Measurements from ENCODE around the gene PES1.
"Not testable (repeated sequence)": the region's sequence is repeated elsewhere in the genome, so short reads cannot be mapped to it uniquely, and the experiment has no call there.

PES1 gene

DNA sequence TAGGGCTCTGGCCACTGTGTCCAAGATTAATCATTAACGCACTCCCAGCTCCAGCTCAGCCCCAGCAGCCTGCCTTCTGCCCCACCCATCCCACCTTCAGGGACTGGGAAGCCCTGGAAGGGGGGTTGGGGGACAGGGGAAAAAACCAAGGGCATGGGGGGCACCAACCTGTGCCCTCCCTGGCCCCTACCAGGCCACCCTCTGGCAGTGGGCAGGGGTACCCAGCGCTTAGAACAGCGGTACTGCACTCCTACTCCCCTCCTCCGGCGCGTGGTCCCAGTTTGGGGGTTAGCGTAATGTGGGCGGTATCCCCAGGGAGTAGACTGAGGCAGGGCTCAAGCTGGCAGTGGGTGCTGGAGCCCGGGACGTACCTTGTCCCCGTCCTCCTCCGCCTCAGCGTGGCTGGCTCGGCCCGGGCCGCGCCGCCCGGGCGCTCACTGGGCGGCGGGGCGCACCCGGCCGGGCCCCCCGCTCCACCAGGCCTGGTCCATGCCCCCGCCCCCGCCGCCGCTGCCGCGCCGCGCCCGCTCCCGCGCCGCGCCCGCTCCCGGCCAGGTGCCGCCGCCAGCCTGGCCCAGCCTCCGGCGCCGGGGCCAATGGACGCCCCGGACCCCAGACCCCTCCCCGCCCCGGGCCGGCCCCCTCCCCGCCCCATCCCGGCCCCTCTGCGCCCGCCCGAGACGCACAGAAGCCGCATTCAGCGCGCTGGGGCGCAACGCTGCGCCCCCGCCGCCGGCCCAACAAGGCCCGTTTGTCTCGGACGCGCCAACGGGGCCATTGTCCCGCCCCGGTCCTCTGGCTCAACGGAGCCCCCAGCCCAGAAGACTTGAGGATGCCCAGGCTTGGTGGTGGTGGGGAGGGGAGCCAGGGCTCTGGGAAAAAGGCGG is 17.4 kb downstream of the PES1 start, which contains the start of gene GAL3ST1:
Gene GAL3ST1 (minus strand): TSS at position 571 of the 887 bp plus-strand sequence. CDS start 17,273 bp downstream, outside the sequence.
- no peak for DNase-seq

DNA sequence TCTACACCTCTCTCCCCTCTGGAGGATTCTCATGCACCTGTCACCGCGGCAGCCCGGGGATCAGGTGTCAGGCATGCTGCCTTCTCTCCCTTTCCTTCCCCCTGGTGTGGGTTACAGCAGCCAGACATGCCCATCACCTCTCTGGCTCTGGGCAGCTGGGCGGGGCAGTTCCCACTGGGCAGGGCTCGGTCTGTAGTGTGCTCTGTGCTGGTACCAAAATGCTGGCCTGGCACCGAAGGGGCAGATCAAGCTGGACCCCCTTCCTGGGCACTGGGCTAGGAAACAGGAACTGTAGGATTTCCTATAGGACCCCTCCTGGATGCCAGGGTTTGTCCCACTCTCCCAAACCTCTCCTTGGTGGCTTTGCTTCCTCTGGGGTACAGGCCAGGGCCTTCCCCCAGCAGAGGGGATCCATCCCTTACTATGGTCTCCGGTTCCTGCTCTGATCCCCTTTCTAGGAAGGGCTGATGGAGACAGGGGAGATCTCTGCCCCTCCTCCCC is 18.1 kb downstream of the PES1 start:
- no peak for DNase-seq

DNA sequence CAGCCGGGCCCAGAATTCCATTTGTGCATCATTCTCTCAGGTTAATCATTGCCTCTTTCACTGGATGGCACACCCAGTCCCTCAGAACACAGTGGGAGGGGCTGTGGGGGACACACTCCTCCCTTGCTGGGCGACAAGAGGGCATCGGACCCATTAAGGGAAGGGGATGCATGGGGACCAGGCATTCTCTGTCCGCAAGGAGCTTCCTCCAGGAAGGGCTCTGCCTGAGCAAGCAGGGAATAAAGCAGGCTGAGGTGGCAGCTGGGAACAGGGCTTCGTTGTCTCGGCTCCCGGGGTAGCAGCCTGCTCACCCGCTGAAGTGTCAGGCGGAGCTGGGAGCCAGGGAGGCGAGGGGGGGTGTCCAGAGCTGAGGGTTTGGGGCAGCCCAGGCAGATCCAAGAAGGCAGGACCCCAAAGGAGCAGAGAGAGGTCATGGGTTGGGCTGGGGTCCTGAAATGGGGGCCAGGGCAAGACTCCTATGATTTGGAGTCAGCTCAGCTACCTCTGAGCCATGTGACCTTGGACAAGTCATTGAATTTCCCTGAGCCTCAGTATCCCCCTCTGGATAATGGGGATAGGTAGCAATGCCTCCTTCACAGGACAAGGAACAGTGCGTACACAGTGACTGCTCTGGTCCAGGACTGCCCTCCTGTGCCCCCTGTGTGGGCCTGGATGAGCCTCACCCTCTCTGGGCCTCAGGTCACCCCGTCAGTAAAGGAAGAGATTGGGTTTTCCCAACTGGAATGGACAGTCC is 18.7 kb downstream of the PES1 start:
- DNase-seq = no peak

DNA sequence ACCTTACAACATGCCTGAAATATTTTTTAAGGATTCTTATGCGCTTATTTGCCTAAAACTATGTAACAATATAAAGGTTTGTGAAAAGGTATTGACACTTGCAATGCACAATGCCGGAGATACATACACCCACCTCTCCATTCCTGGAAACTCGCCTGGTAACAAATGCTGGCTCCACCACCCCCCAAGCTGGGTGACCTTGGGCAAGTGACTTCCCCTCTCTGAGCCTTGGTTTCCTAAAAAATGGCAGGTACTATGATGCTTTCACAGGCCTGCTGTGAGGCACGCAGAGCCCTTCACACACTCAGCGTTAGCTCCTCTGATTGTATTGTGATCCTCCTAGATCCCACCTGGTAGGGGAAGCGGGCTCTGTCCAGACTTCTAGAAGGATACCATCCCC is 19.5 kb downstream of the PES1 start:
- DNase-seq = no peak

DNA sequence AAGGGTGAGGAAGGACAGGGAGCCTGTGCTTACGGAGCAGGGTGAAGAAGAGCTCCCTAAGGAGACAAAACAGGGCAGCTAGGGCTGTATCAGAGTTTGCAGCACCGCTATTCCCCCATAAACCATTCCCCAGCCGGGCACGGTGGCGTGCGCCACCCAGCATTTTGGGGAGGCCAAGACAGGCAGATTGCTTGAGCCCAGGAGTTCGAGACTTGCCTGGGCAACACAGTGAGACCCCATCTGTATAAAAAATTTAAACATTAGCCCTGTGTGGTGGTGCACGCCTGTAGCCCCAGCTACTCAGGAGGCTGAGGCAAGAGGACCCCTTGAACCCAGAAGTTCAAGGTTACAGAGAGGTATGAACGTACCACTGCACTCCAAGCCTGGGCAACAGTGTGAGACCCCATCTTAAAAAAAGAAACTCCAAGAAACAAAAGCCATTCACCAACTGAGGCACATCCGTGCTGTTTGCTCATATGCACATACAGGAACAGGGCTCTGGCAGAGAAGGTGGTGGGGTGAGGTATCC is 22.0 kb downstream of the PES1 start:
- DNase-seq = no peak

DNA sequence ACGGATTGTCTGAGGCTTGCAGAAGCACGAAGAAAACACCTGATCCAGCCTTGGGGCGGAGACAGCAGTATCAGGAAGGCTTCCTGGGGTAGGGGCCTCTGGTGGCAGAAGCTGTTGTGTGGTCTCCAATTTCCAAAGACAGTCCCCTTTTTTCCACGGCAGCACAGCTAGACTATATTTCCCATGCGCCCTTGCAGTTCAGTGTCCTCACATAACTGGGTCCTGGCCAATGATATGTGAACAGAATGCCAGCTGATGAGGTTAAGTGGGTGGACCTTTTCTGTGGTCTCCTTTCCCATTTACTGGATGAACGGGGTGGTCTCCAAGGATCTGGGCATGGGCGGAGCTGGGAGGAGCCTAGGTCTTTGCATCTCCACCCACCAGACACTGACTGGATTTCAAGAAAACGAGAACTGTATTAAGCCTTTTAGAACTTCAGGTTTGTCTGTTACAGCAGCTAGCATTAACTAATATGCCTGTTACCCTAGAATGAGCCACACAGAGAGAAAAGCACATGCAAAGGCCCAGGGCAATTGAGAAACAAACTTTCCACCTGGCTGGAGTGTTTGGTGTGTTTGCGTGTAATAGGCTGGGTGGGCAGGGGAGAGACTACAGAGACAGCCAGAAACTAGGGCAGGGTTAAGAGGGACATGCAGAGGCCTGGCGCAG is 23.4 kb downstream of the PES1 start:
- DNase-seq = no peak

DNA sequence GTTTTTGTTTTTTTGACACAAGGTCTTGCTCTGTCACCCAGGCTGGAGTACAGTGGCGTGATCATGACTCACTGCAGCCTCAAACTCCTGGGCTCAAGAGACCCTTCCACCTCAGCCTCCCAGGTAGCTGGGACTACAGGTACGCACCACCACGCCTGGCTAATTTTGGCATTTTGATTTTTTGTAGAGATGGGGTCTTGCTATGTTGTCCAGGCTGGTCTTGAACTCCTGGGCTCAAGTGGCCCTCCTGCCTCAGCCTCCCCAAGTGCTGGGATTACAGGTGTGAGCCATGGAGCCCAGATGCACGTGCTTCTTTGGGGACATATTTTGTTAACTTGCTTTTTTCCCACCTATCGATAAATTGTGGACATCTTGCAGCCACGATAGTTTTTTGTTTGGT is 24.4 kb downstream of the PES1 start:
- not testable (repeated sequence) for DNase-seq

DNA sequence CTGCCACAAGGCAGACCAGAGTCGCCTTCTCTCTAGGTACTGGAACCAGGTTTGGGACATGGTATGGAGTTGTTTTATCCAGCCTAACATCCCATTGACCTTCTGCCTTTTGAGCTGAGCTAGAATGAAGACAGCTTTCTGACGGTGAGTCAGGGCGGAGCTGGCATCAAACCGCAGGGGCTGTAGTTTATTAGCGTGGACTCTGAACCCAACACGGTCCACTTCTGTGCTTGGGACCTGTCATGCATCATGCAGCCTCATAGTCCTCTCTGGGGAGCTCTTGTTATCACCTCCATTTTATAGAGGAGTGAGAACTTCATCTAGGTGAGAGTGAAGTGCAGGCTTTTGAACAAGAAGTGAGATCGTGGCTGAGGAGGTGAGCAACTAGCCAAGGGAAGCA is 25.6 kb downstream of the PES1 start:
- no peak for DNase-seq

DNA sequence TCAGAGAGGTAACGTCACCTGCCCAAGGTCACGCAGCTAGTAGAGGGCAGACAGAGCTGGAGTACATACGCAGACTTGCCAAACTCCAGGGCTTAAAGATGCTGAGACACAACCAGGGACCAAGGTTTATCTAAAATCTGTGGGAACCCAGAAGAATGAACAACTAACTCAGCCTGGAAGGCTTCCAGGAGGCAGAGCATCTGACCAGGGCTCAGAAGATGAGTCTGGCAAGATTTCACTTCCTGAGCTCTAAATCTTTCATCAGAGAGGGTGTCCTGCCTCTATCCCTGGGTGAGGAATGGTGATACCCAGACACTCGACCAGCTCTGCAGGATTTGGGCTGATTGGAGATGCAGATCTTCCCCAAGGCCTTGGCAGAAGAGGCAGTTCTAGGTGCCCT is 26.4 kb downstream of the PES1 start:
- no peak for DNase-seq

DNA sequence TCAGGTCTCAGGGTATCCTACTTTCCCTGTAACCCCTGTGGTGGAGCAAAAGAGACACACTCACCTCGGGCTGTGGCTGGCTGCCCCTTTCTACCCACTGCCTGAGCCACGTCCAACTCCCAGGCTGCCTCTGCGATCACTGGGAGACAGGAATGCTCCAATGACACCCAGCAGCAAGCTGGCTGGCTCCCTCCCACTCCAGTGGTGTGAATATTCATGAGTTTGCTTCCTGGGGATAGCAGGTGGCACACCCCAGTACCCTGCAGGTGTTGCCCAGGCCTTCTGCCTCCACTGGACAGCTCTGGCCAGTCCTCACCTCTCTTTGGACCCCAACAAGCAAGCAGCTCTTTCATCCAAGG is 27.0 kb downstream of the PES1 start:
- no peak for DNase-seq

DNA sequence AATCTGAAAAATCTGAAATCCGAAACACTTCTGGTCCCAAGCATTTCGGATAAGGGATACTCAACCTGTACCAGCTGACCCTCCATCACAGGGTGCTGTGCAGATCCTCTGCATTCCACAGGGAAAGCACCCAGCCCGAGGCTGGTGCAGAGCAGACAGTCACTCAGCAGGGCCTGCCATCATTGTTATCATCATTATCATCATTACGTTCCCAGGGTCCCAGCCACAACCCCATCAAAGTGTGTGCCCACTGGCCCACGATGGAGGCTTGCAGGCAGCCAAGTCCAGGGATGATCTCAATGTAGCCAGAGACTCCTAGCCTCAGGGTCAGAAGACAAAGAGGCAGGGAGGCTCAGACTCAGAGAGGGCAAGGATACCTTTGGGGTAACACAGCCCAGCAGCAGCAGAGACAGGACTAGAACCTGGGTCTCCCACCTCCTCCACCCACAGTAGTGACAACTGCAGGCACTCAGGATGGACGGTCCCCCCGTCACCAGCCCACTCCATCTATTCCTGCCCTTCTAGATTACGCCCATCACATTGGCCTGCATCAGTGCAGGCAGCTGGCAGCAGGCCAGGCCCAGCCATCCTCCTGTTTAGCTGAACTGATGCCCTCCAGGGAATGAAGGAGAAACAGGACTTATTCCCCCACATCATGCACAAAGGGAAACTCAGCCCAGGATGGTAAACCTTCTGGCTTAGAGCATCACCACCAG is 27.5 kb downstream of the PES1 start:
- DNase-seq = no peak

DNA sequence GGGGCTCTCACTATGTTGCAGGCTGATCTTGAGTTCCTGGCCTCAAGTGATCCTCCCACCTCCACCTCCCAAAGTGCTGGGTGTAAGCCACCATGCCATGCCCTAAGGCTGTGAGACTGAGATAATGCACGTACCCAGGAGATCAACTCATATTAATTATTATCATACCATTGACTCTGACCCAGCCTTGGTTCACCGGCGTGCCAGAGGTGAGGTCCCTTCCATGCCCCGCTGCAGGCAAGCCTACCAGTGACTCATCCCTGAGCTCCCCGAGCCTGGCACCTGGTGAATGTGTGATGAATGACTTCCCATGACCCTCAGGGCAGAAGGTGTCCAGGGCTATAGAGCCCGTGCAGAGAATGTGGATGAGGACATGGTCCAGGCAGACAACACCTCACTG is 29.3 kb downstream of the PES1 start:
- DNase-seq = no peak

DNA sequence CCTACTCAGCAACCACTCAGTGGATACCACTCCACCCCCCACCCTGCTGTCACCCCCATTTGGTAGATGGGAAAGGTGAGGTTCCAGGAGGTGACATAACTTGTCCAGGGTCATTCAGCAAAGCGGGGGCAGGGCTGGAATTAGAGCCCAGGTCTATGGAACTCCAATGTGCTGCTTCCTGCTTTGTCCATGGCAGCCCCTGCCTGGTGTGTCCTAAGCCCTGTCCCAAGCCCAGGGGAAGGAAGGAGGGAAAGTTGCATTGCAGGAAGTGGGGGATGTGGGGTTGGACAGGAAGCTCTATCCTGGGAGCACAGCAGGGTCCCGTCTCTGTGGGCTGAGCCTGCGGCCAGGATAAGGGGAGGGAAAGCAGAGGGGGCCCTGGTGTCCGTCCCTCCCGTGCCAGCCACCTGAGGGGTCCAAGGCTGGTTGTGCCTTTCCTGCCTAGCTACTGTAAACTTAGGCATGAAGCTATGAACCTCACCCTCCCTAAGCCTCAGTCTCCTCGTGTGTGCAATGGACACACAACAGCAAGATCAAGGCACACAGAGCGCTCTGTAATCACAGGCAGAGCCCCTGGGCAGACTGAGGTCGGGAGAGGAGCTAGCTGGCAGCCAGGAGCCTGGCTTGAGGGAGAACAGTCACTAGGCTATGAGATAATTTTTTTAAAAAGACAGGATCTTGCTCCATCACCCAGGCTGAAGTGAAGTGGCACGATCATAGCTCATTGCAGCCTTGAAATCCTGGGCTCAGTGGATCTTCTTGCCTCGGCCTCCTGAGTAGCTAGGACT is 30.1 kb downstream of the PES1 start:
- no peak for DNase-seq

DNA sequence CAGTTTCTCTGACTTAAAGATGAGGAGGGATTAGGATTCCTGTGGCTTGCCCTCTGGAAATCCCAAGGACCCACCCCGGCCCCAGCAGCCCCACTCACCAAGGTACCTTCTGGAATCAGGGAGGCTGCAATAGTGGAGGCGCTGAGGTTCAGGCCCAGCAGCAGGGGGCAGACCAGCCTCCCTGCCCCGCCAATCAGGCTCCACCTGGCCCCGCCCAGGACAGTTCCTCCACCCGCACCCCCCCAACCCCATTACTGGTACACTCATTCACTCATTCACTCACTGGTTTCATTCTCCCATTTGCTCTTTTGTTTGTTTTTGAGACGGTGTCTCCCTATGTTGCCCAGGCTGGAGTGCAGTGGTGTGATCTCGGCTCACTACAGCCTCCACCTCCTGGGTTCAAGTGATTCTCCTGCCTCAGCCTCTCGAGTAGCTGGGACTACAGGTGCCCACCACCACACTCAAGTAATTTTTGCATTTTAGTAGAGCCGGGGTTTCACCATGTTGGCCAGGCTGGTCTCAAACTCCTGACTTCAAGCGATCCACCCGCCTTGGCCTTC is 31.0 kb downstream of the PES1 start:
- DNase-seq = not testable (repeated sequence)

DNA sequence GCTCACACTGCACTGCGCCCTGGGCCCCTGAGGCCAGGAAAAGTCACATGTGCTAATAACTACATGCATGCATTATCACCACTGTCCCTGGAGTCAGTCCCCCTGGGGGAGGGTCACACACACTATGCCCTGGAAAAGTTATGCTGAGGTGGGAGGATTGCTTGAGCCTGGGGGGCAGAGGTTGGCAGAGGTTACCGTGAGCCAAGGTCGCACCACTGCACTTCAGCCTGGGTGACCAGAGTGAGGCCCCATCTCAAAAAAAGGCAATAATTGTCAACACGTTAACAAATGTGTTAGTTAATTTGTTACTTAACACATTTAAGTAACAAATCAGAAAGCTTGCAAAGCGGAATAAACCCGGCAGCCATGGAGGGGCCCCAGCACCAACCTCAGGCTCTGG is 31.8 kb downstream of the PES1 start:
- DNase-seq = no peak

DNA sequence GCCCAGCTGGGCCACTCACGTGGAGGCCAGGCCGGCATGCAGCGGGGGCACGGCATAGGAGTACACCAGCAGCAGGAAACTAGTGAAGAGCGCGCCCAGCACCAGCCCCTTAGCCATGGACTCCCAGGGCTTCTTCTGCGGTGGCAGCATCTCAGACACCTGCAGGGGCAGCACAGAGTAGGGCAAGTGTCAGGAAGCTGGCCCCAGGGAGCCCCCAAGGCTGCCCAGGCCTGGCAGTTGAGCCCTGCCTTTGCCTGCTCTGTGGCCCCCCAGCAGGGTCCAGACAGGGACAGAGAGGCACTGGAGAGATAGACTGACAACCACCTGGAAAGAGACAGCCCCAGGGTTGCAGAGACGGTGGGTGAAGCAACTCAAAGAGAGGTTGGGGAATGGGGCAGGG is 34.5 kb downstream of the PES1 start:
- no peak for DNase-seq

DNA sequence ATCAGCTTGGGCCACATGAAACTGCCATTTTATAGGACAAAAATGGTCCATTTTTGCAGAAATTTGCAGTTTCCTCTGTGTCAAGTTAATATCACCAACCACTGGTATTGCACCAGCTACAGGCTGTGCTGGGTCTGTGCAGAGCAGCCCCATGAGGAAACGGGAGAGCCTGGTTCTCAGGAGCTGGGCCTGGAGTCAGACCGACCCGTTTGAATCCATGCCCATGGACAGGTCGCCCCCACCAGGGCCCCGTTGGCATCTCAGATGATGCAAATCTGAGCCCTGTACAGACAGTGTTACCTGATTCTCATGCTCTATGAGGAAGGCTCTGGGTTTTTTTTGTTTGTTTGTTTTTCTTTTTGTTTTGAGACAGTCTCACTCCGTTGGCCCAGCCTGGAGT is 35.3 kb downstream of the PES1 start:
- DNase-seq = no peak

DNA sequence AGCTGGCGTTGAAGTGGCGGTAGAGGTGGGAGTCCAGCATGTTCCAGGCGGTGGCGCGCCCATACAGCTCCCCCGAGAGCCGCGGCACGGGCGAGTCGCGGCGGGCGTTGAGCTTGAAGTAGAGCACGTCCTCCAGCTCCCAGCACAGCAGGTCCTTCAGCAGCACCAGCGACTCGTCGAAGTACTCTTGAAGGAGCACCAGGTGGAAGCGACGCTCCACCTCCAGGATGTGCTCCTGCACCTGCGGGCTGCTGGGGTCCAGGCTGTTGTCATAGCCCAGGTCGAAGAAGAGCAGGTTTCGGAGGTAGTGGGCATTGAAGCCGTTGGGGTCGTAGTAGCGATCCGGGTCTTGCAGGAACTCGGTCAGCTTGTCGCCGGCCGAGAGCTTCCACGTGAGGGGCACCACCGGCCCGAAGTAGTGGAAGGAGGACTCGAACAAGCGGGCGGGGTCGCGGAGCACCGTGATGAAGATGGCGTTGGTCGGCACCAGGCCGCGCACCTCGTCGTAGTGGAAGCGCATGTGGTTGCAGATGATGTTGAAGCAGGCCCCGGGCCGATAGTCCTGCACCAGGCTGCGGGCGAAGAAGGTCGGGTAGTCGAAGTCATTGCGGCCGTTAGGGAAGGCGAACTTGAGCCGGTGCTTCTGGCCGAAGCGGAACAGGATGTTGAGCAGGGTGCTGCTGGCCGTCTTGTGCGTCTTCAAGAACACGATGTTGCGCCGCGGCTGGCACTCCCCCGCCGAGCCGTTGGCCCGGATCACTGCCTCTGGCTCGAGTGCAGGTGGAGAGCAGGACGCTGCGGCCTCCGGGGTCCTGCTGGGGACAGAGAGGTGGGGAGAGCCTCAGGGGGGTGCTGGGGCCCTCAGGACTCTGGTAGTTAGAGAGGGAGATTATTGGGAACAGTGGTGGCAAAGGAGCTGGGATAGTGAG is 36.2 kb downstream of the PES1 start:
- DNase-seq = no peak

DNA sequence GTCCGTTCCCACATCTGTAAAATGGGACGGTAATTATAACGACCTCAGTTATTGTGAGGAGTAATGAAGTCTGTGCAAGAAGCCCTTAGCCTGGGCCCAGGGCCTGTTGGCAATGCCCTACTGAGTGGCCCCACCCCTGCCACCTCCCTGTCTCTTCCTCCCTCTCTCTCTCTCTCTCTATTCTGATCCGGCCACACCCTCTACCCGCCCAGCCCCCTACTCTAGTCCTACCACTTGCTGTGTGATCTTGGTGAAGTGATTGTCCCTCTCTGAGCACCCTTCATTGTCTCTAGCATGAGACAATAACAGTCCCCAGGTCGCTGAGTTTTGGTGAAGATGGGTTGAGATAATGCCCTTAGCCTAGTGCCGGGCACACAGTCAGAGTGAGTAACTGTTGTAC is 37.7 kb downstream of the PES1 start:
- DNase-seq = no peak

DNA sequence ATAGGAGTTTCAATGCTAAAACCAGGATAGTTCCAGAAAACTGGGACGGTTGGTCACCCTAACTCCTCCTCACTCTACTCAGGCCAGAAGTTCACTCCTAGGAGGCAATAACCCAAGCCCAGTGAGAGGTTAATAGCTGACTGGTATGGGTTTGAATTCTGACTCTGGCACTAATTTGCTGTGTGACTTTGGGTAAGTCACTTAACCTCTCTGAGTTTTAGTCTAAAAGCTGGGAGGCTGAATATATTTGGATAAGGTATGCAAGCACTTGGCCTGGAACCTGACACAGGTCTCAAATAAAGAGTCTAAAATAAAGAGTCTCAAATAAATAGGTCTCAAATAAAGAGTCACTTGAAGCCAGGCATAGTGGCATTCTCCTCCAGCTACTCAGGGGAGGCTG is 39.0 kb downstream of the PES1 start:
- no peak for DNase-seq

Measured in T-helper 9 cell (primary cell).